ENCODE results near the gene BCLAF1. TPM values are rescaled to one million over a fixed set of nuclear protein-coding genes. Genes with fewer than 3 reads are reported as not detected.

Gene BCLAF1
- total and polyA plus RNA-seq, 9 of the 15 experiments (the other 6 are each of a cell fraction or from before 2014, with no cell fraction given), result 65.4 to 286 (median 165) TPM

- TF ChIP-seq, protein P1, sequence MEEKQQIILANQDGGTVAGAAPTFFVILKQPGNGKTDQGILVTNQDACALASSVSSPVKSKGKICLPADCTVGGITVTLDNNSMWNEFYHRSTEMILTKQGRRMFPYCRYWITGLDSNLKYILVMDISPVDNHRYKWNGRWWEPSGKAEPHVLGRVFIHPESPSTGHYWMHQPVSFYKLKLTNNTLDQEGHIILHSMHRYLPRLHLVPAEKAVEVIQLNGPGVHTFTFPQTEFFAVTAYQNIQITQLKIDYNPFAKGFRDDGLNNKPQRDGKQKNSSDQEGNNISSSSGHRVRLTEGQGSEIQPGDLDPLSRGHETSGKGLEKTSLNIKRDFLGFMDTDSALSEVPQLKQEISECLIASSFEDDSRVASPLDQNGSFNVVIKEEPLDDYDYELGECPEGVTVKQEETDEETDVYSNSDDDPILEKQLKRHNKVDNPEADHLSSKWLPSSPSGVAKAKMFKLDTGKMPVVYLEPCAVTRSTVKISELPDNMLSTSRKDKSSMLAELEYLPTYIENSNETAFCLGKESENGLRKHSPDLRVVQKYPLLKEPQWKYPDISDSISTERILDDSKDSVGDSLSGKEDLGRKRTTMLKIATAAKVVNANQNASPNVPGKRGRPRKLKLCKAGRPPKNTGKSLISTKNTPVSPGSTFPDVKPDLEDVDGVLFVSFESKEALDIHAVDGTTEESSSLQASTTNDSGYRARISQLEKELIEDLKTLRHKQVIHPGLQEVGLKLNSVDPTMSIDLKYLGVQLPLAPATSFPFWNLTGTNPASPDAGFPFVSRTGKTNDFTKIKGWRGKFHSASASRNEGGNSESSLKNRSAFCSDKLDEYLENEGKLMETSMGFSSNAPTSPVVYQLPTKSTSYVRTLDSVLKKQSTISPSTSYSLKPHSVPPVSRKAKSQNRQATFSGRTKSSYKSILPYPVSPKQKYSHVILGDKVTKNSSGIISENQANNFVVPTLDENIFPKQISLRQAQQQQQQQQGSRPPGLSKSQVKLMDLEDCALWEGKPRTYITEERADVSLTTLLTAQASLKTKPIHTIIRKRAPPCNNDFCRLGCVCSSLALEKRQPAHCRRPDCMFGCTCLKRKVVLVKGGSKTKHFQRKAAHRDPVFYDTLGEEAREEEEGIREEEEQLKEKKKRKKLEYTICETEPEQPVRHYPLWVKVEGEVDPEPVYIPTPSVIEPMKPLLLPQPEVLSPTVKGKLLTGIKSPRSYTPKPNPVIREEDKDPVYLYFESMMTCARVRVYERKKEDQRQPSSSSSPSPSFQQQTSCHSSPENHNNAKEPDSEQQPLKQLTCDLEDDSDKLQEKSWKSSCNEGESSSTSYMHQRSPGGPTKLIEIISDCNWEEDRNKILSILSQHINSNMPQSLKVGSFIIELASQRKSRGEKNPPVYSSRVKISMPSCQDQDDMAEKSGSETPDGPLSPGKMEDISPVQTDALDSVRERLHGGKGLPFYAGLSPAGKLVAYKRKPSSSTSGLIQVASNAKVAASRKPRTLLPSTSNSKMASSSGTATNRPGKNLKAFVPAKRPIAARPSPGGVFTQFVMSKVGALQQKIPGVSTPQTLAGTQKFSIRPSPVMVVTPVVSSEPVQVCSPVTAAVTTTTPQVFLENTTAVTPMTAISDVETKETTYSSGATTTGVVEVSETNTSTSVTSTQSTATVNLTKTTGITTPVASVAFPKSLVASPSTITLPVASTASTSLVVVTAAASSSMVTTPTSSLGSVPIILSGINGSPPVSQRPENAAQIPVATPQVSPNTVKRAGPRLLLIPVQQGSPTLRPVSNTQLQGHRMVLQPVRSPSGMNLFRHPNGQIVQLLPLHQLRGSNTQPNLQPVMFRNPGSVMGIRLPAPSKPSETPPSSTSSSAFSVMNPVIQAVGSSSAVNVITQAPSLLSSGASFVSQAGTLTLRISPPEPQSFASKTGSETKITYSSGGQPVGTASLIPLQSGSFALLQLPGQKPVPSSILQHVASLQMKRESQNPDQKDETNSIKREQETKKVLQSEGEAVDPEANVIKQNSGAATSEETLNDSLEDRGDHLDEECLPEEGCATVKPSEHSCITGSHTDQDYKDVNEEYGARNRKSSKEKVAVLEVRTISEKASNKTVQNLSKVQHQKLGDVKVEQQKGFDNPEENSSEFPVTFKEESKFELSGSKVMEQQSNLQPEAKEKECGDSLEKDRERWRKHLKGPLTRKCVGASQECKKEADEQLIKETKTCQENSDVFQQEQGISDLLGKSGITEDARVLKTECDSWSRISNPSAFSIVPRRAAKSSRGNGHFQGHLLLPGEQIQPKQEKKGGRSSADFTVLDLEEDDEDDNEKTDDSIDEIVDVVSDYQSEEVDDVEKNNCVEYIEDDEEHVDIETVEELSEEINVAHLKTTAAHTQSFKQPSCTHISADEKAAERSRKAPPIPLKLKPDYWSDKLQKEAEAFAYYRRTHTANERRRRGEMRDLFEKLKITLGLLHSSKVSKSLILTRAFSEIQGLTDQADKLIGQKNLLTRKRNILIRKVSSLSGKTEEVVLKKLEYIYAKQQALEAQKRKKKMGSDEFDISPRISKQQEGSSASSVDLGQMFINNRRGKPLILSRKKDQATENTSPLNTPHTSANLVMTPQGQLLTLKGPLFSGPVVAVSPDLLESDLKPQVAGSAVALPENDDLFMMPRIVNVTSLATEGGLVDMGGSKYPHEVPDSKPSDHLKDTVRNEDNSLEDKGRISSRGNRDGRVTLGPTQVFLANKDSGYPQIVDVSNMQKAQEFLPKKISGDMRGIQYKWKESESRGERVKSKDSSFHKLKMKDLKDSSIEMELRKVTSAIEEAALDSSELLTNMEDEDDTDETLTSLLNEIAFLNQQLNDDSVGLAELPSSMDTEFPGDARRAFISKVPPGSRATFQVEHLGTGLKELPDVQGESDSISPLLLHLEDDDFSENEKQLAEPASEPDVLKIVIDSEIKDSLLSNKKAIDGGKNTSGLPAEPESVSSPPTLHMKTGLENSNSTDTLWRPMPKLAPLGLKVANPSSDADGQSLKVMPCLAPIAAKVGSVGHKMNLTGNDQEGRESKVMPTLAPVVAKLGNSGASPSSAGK (IDR thresholded peaks at IDR 0.05), result no peak
- TF ChIP-seq TCF3 (CRISPR knock-in tag; IDR thresholded peaks at IDR 0.05) (peak; percentile 95), TEAD2 (tag; IDR thresholded peaks at IDR 0.05) (no peak), MAZ (CRISPR knock-in tag; conservative IDR thresholded peaks at IDR 0.05 in 1 of 2, IDR thresholded peaks at IDR 0.05 in 1 of 2) (peak; percentile 8 to 39; a peak in 1 of 4 replicates), MITF (IDR thresholded peaks at IDR 0.05) (no peak; the same call in 1 of the 2 replicates), HMGXB4 (CRISPR knock-in tag; IDR thresholded peaks at IDR 0.05) (no peak), KHSRP (IDR thresholded peaks at IDR 0.05) (0 out of 2 replicates have a peak, but pooled peaks have one; percentile 36), NCOA4 (IDR thresholded peaks at IDR 0.05; ENCODE audit: partially characterized antibody) (no peak), ZBTB8A (IDR thresholded peaks at IDR 0.05; ENCODE audit: partially characterized antibody) (no peak), HIVEP1 (CRISPR knock-in tag; IDR thresholded peaks at IDR 0.05) (no peak), SIN3A (IDR thresholded peaks at IDR 0.05; ENCODE audit: borderline replicate concordance in 2 of 2, control insufficient read depth in 1 of 2, low read depth in 2 of 2, low read length in 2 of 2) (no peak)
Observed at GRCh38 chr6:136226674-136227377, 62.8 kb downstream of the BCLAF1 start (continued).
